HG02885 (cell line): Measurements from ENCODE around the gene DDB1.

Source experiments
- ATAC-seq: cut with Tn5 transposase; IDR thresholded peaks from one replicate; pipeline ENCODE4 v1.9.1; 2021; ENCODE audit warnings: mild to moderate bottlenecking; ENCODE audit not compliant: unreplicated experiment, poor library complexity

DDB1 gene

DNA sequence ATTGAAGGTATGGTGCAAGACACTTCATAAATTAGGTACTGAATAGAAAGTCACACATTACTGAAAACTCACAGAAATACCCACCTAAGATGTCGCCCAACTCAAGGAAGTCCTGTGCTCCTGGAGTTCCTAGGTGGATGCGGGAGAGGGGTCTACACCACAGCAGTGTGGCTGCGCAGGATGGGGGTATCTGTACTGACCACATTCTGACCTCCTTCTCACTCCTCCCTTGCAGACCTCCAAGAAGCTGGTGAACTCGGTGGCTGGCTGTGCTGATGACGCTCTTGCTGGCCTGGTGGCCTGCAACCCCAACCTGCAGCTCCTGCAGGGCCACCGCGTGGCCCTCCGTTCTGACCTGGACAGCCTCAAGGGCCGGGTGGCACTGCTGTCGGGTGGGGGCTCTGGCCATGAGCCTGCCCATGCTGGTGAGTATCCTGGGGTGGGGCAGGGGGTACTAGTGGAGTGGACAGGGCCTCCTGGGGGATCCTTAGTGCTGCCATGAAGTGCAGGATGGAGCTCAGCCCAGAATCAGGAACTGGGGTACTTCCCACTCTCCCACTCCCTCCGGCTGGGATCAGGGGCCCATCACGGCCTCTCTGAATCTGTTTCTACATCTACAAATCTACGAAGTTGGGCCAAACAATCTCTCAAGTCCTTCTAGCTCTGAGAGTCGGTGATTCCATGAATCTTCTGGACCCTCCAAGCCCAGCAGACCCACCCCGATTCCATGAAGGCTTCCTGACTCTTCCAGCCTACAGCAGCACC, 5.0 kb upstream of the DDB1 start:
- no peak for ATAC-seq

DNA sequence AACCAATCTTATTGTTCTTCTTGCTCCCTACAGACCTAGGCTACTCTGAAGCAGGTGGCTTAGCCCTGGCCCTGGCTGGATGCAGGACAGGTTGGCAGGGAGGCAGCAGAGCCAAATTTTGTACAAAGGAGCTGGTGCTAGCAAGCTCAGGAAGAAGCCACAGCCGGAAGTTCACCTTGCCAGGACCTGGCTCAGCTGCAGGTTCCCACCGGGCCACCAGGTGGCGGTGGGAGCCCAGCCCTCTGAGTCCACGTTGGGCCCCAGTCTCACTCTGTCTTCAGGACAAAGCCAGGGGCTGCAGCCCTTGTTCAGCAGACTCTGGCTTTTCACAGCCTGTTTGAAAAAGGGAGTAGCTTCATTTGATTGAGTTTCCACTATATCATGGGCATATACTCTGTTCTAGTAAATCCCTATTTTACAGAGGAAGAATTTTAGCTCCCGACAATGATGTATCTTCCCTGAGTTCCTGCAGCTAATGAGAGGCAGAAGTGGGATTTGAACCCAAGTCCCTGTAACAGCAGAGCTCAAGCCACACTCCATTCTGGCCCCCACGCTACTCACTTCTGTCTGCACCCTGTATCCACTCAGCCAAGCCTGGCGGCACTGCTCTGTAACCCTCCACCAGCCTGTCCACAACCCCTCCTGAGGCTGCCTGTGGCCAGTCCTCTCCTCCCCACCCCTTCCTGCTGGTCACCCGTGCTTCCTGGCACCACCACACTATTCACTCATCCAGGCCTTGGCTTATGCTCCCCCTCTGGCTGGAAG, 3.4 kb upstream of the DDB1 start:
- ATAC-seq, result peak; percentile 60

DNA sequence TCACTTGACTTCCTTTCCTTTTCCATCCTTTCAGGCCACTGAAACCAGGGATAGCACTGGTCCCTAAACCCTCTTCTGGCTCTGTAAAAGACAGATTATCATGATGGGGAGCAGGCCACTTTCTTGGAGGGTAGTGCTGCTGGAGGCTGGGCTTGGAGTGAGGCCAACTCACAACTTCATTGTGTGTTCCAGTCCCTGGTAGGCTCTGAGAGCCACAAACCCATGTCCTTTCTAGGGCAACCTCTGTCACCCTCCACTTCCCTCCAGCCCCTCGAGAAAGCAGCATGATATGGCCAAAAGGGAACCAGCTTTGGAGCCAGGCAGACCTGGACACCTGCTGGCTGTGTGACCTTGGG, 2.4 kb upstream of the DDB1 start:
- ATAC-seq, result no peak

DNA sequence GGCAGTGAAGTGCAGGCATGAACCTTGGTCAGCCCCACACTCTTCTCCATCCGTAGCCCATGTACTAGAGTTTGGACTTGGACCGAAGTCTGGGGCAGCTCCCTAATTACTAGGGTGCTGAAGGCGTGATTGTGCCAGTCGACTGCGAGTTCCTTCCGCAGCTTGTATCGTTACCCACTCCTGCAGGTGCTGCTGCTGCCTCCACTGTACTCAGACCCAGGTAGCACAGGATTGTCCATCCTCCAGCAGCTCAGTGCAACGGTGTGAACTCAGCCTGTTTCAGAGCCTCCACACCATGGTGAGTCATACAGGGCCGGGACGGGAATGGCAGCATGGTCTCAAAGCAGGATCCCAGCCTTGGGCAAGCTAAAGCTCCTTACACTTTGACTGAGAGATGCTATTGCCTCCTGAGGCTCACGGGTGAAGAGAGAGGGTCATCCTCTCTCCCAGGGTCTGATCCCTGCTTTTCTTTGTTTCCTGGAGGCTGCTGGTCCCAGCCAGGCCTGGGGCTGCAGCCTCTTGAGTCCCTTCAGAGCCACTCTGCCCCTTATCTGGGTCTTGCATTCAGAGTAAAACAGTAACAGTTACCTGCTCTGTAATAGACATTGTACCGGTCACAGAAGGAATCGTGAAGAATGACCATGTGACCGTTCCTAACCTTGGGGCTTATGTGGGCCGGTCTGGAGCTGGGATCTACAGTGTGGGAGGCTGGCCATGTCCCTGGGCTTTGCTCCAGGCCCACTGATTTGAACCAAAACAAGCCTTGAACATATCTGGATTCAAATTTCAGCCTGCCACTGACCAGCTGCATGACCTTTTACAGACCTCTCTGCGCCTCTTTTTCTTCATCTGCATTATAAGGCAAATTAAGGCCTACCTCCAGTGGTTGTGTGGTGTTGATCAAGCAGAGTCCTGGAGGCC, 1.8 kb upstream of the DDB1 start:
- no peak for ATAC-seq

DNA sequence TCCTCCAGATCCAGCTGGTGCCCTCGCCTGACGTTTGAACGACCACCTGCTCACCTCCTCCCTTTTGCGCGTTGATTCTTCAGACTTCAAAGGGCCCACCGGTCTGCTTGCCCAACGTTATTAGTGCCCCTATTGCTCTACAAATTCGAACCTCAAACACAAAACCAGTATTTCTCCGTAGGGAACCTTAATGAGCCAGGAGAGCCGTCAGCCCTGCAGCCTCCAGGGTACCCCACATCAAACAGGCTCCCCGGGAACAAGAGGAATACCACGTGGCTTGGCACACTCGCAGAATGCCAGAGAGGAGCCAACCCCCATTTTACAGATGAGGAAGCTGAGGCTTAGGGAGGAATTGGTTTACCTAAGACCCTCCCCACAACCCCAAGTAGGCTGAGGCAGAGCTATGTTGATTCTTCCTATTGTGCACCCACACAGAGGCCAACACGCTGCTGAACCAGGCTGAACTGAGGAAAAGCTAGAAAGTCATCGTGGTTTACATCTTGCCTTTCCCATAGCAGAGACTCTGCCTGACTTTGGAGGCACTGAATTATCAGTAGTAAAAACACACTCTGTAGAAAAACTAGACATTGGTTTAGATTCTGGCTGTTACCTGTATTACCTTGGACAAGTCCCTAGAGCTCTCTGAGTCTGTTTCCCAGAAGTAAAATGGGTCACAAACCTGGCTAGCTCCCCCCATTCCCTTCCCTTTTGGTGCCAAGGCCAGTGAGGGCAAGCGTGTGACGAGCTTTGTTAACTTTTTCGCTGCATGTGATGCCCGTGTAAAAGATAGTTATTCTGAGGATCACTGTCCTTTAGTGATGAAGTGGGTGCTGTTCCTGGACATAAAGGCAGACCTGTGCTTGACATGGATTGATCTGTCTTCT, 887 bp upstream of the DDB1 start:
- ATAC-seq, result no peak

DNA sequence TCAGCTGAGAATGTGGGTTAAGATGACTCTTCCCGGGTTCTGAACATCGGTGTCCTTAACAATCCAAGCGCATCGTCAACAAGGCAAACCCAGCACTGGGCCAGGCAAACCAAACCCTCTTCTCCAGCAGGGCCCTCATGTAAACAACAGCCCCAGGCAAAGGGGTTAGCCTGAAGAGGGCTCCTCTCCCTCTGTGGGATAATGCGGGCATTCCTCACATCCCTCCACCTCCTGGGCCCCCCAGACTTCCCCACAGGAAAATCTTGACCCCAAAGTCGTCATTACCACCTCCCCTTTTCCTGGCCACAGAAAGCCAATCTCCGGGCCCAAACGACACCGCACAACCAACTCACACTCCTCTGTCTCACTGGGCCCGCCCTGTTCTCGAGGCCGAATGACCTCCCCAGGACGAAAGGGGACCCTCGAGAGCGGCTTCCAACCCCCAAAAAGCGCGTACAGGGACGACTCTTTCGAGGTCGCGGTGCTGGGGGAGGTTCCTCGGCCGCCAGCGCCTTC, 566 bp downstream of the DDB1 start:
- ATAC-seq, result no peak

DNA sequence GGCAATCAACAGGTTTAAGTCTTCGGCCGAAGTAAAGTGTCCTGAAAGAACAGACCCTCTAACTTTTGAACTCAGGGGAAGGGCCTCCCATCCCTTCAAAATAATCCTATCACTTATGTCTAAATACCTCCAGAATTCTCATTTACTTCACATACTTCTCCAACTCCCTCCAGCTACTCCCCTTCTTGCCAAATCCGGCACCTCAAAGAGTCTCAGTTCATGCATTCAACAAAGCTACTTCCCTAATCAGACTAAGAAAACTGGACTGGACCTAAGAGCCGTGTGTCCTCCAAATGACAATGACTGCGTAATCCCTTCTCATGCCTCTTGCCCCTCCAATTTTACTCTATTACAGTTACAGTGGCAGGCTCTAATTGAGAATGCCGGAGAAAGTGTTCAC, 1.3 kb downstream of the DDB1 start:
- no peak for ATAC-seq

DNA sequence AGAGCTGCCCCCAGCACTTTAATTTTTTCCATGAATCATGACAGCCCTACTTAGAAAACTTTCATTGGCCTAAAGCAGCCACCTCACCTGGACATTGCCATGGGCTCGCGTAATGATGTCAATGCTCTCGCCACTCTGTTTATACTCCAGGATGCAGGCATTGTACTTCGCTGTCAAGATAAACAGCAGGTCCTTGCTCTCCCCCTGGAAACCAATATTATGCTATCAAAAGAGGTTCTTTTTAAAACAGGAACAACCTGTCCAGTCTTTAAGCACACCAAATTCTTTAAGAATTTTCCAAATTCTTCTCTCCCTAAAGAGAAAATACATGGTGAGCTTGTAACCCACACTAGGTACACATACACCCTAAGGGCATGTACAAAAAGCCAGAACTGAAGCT, 3.0 kb downstream of the DDB1 start:
- no peak for ATAC-seq

DNA sequence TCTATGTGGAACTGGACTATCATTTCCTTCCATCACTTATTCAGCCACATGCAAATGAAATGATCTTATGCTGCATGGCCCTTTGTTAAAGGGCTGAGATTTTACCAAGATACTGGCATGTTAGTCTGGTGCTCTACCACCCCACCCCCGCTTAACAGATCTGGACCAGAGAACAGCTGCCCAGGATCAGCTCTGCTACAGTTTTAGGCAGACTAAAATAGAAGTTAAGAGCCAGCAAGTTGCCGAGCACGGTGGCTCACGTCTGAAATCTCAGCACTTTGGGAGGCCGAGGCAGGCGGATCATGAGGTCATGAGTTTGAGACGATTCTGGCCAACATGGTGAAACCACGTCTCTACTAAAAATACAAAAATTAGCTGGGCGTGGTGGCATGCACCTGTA, 4.6 kb downstream of the DDB1 start:
- no peak for ATAC-seq

DNA sequence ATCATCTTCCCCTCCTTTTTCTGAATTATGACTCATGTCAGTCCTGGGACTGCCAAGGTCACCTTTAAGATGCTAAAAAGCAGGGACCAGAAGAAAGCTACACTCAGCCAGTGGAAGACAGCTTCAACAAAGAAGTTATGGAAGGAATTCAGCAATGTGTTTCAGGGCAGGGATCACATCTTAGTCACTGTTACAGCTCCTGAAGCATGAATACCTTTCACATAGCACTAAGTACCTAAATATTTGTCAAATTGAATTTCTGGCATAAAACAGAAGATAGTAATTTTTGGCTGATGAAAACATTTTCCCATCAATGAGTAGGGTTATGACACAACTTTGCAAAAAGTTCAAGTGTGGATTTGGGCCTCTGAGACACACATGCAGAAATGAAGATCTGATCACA, 5.2 kb downstream of the DDB1 start:
- ATAC-seq, result no peak

DNA sequence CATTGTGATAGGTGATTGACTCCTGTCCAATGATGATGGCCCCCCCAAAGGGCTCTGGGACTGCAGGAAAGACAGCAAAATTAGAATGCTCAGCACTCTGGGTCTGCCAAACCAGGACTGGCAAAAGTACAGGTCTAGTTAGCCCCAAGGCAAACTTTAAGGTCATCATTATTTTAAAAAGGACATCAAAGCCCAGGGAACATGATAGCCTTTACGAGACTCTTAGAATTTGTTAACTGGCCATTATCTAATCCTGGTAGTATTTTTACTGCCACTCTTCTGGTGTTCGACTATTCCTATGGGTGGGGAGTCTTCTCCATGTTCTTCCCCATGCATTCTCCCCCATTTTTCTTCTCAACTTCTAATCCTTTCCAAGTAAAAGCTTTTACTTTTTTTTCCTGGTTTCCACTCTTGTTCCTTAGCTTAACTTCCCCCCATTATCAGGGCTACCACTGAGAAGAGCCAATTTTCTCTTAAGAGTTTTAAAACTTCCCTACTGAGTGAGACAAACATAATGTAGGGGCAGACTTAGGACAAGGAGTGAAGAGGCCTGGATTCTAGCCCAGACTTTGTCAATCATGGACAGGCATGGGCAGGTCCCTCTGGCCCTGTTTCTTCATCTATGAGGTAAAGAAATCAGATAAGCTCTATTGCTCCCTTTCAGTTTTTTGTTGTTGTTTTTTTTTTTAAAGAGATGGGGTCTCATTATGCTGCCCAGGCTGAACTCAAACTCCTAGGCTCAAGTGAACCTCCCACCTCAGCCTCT, 7.1 kb downstream of the DDB1 start:
- no peak for ATAC-seq

DNA sequence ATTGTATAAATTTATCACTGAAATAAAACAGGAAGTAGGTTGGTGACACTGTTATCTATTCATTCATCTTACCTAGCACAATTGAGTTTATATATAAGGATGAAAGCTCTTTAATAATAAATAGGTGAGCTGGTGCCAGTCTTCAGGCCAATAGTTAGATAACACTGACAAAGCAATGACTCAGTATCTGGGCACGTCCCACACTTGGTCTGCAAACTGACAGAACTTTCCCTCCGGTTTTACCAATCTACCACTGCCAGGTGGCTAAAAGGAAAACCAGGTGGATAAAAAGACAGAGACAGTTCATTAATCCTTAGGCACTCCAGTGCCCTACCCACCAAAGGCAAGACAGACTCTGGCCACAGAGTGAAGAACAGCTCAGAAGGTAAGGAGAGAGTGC, 17.6 kb downstream of the DDB1 start:
- ATAC-seq, result no peak

DNA sequence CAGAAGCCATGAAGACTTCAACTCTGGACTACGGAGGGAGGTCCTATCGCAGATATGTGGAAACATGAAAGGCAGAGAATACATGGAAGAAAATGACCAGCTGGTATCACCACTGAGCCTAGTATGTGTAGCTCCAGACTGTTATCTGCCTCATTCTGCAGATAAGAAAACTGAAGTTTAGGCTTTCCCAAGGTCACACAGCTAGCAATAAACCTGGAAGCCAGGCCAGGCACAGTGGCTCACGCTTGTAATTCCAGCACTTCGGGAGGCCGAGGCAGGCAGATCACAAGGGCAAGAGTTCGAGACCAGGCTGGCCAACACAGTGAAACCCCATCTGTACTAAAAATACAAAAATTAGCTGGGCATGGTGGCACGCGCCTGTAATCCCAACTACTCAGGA, 22.2 kb downstream of the DDB1 start:
- ATAC-seq, result no peak

DNA sequence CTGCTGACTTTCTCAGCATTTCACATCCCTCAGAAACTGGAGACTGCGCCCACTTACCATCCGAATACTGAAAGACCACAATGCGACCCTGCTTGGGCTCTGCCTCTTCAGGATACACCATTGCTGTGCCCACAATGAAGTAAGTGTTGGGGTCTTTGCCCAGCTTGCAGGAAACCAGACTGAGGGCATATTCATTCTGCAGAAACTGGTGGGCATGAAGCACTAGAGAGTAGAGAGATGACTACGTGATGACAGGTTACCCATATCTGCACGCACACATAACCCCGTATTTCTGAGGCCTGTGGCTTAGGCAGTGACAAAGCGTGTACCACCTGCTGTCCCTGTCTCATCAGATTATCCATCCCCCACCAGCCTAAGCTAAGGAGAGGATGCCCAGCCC, 23.2 kb downstream of the DDB1 start:
- ATAC-seq, result no peak

DNA sequence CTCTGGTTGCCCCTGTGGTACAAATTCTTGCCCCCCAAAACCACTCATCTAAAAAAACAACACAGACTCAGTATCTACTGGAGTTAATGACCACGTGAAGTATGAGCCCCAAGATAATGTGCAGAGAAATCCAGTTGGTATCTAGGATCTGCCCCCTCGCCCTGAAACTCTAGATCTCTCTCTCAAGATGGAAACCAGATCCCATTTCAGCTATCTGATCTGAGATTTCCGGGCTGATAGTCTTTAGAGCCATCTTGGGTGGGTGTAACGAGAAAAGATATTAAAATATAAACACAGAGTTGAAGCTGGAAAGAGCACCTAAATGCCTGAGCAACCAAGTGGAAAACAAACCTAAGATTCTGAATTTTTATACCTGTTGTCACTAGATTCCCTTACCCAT, 23.8 kb downstream of the DDB1 start:
- ATAC-seq, result no peak

DNA sequence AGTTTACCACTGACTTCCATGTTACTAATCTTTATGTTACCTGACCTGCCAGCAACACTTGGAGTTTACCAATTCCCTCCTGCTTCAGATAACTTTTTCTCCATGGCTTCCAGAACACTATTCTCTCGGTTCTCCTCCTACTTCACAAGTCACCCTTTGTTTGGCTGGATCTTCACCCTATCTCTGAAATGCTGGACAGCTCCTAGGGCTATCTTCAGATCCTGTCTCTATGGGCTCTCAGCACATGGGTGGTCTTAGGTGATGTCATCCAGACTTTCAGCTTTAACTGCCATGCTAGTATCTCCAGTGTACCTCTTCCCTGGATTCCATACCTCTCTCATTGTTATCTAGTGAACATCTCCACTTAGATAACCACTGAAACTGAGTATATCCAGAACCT, 25.6 kb downstream of the DDB1 start:
- no peak for ATAC-seq

DNA sequence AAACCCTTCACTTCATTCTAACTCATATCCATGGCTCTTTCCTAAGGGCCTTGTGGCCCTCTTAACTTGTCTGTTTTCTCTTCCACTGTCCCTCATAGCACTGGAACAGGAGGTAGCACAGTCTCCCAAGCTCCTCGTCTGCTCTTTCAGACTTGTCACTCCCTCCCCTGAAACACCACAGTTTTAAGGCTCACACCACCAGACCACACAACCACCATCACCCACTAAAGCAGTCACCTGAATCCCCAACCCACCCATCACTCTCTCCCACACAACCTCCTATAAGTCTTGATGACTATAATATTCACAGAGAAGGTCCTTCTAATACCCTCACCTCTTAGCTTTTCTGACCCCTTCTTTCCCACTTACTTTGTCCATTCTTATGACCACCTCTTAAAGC, 26.7 kb downstream of the DDB1 start:
- no peak for ATAC-seq

DNA sequence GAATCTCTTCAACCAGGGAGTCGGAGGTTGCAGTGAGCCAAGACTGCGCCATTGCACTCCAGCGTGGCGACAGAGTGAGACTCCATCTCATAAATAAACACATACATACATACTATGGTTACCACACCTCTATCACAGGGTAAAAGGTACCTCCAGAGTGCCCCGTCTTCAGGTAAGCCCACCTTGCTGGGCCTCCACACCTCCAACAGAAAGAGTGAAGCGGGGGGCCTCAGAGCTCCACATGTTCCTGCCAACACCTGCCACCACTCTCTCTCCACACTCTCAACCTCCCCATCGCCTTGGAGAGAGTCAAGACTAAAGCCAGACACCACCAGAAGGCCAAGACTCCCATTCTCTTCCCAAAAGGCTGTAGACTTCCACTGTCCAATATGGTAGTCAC, 27.5 kb downstream of the DDB1 start:
- ATAC-seq, result no peak

DNA sequence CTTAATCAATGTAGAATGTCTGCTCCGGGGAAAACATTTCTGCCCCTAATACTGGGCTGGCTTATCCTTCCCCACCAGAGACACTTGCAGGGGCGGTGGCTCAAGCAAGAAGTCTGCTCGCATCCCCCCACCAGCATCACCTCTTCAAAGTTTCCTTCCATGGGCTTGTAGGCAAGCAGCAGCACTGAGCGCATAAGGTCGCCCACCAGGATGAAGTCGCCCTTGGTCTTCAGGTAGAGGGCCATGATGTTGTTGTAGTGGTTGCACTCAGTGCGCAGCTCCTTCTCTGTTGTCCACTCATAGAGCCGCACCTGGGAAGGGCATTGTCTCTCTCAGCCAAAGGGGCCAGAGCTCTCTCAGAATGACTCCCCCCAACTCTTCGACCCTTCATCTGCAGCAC, 29.2 kb downstream of the DDB1 start:
- no peak for ATAC-seq
